Measurements from ENCODE around the gene RTL3. TPM values are rescaled to one million over a fixed set of nuclear protein-coding genes. Genes with fewer than 3 reads are reported as not detected.

RTL3 gene, protein sequence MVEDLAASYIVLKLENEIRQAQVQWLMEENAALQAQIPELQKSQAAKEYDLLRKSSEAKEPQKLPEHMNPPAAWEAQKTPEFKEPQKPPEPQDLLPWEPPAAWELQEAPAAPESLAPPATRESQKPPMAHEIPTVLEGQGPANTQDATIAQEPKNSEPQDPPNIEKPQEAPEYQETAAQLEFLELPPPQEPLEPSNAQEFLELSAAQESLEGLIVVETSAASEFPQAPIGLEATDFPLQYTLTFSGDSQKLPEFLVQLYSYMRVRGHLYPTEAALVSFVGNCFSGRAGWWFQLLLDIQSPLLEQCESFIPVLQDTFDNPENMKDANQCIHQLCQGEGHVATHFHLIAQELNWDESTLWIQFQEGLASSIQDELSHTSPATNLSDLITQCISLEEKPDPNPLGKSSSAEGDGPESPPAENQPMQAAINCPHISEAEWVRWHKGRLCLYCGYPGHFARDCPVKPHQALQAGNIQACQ
- 0.05 to 0.13 TPM (median 0.08 TPM) in 4 of 5 replicates, not detected in the other for total RNA-seq (2022; extraction: Qiagen RNA extraction; ENCODE audit: low read depth)

DNA sequence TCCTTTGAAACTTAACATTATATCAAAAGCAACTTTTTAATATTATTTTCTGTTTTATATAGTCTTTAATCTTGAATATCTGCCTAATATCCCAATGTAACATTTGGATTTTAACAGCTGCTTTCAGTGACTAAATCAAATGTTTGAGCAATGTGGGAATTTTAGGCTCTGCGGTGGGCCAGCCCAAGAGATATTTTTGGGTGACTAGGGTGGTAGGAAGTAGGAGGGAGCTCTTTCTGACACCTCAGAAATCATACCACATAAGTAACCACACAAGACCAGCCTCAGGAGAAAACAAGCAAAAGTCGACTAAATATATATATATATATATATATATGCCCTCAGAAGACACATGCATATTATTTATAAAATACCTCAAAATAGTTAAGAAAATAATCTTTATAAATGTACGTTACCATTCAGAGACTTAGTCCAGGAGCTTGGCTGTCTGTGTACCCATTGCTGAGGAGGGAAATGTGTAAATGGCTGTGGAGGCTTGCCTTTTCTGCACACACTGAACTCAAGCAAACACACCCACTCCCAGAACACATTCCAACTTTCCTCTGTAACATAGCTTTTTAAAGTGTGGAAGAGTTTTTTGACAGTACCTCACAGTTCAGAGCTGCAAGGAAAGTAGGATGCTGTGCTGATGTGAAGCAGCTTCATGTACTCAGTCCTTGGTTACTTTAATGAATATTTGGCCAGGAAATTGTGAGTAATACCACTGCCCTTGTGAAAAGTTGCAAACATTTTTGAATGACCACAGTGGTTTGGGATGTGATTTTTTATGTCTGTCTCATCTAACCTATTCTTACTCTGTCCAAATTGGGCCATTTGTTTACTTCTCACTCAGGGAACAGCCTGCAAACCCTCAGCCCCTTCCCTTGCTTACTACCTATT lies at the start of gene RTL3:
TSS of gene RTL3 (minus strand) at position 484 of the 900 bp plus-strand sequence. CDS start 908 bp downstream, outside the sequence.

Other genes with a start within 250 kb of the RTL3 start
- gene LPAR4, start 88.4 kb upstream of the RTL3 start, total RNA-seq (2022; extraction: Qiagen RNA extraction; ENCODE audit: low read depth): not detected in 5 replicates